K562 (cell line): ENCODE measurements around the gene POLR1B. TPM values are rescaled to one million over a fixed set of nuclear protein-coding genes. Genes with fewer than 3 reads are reported as not detected.

Experiments used
- BRD4 ChIP-seq: fragments of 200-600 bp; sonication (generic); IDR thresholded peaks from 2 replicates; pipeline ENCODE4 v1.6.1; 2017; ENCODE audit warnings: inconsistent platforms
- FOXM1 ChIP-seq, 2 experiments: fragments of 450-650 bp in 1 of 2; sonication (generic) in 1 of 2; formaldehyde crosslinking in 1 of 2; IDR thresholded peaks; 2 replicates each; pipeline versions ENCODE4 v1.6.1 to v1.9.0; 2017 to 2022; ENCODE audit warnings: low read depth in 2 of 2, mild to moderate bottlenecking in 2 of 2, missing genetic modification reagents in 1 of 2, moderate library complexity in 1 of 2
- KDM2B ChIP-seq: fragments of 250-450 bp; sonication (Bioruptor Pico); IDR thresholded peaks from 2 replicates; pipeline ENCODE4 v1.8.0; 2021; ENCODE audit warnings: mild to moderate bottlenecking, moderate library complexity
- NR2F6 ChIP-seq: fragments of 450-650 bp; formaldehyde crosslinking; IDR thresholded peaks from 2 replicates; pipeline ENCODE4 v1.4.0; 2020; ENCODE audit warnings: mild to moderate bottlenecking
- PHF21A ChIP-seq: fragments of 450-650 bp; IDR thresholded peaks from 2 replicates; pipeline ENCODE4 v1.6.1; 2017; ENCODE audit warnings: low read depth, borderline replicate concordance
- SMAD3 ChIP-seq: fragments of 450-650 bp; formaldehyde crosslinking; conservative IDR thresholded peaks from 2 replicates; pipeline ENCODE4 v1.4.0; 2020; ENCODE audit warnings: mild to moderate bottlenecking
- SMARCB1 ChIP-seq: IDR thresholded peaks from 2 replicates; pipeline ENCODE4 v1.6.1; 2011; ENCODE audit warnings: improper control_type of control experiment, low read depth; ENCODE audit not compliant: insufficient read length
- XRCC3 ChIP-seq: fragments of 450-650 bp; IDR thresholded peaks from 2 replicates; pipeline ENCODE4 v1.6.1; 2017; ENCODE audit warnings: mild to moderate bottlenecking, moderate library complexity
- ZBTB8A ChIP-seq: fragments of 450-650 bp; IDR thresholded peaks from 2 replicates; pipeline ENCODE4 v1.6.1; 2018; ENCODE audit warnings: mild to moderate bottlenecking, moderate library complexity; ENCODE audit not compliant: partially characterized antibody
- ZKSCAN1 ChIP-seq: fragments of 150-350 bp; IDR thresholded peaks from 2 replicates; pipeline ENCODE4 v1.6.1; 2016; ENCODE audit warnings: low read depth, low read length
- ZNF311 ChIP-seq: fragments of 250-450 bp; sonication (Bioruptor Pico); IDR thresholded peaks from 2 replicates; pipeline ENCODE4 v1.4.0; 2020; ENCODE audit warnings: mild to moderate bottlenecking, moderate library complexity
- ZNF583 ChIP-seq: fragments of 250-450 bp; sonication (Bioruptor Pico); IDR thresholded peaks from 2 replicates; pipeline ENCODE4 v1.4.0; 2020
- polyA plus RNA-seq, 8 experiments: library from polyadenylated mRNA; depleted of rRNA in 4 of 8; stranded (reverse) in 5 of 8; unstranded in 3 of 8; fragments of >200 nt; fragmentation: Nextera tagmentation in 2 of 8; fragmentation: Illumina TruSeq in 1 of 8; extraction: Ambion mirVana in 2 of 8; extraction: Trizol in 1 of 8; gene quantifications; 2 replicates each; pipeline versions ENCODE4 v1.2.1 to v1.2.3, GENCODE V29; 2011 to 2014; ENCODE audit warnings: inconsistent platforms in 1 of 8, missing spikeins in 1 of 8
- total RNA-seq, 7 experiments: library from RNA; depleted of rRNA in 6 of 7; stranded (reverse); fragments of >200 nt in 6 of 7; fragmentation: Illumina TruSeq in 2 of 7; extraction: Trizol in 2 of 7; gene quantifications; 2 replicates each; pipeline versions ENCODE4 v1.2.1 to v1.2.3, GENCODE V29; 2011 to 2021; ENCODE audit warnings: low replicate concordance in 1 of 7
- TF ChIP-seq, protein P1 (sequence below), 2 experiments: fragments of 450-650 bp; IDR thresholded peaks; 2 replicates each; pipeline ENCODE4 v1.6.1; 2016; ENCODE audit warnings: mild to moderate bottlenecking in 2 of 2, borderline replicate concordance in 1 of 2, low read depth in 1 of 2, moderate library complexity in 1 of 2

The POLR1B gene
- total and polyA plus RNA-seq, 9 of the 15 experiments (the other 6 are each of a cell fraction or from before 2014, with no cell fraction given) = 19.8 to 55.1 (median 40.2) TPM

DNA sequence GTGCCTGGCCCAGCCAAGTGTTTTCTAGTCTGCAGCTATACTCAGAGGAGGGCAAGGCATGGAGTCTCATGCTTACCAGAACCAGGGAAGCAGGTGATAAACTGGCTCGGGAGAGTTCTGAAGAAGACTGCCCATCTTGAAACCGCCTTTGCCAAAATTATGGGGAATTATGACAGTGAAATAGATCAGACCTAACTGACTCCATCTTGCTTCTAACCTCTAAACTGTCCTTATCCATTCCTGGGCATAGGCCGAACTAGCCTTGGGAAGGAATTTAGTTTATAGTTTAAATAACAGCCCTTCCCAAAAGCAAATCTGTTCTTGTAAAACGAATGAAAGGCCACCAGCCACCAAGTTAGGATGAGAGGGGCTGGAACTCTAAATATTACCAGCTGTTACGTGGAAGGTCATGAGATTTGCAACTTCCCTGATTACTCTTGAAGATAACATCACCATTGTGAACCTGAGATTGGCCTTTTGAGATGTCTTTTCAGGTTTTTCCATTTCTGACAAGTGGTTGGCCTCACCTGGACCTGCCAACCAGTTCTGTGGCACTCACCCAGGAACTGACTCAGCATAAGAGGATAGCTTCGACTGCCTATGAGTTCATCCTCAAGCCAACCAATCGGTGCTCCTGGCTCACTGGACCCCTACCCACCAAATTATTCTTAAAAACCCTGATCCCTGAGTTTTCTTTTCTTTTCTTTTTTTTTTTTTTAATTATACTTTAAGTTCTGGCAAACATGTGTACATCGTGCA lies 65.6 kb downstream of the POLR1B start (continued):
- TF ChIP-seq ZBTB8A (no peak), ZNF311 (CRISPR knock-in tag) (0 out of 2 replicates have a peak, but pooled peaks have one; percentile 50), SMAD3 (0 out of 2 replicates have a peak, but pooled peaks have one; percentile 35), XRCC3 (no peak), FOXM1 (IDR thresholded peaks at IDR 0.05; ENCODE audit: low read depth) (no peak), FOXM1 (CRISPR knock-in tag; IDR thresholded peaks at IDR 0.05; ENCODE audit: low read depth) (no peak), ZKSCAN1 (no peak), PHF21A (no peak), SMARCB1 (no peak), NR2F6 (CRISPR knock-in tag) (no peak), ZNF583 (CRISPR knock-in tag) (0 out of 2 replicates have a peak, but pooled peaks have one; percentile 31), BRD4 (no peak), KDM2B (CRISPR knock-in tag) (no peak)
- TF ChIP-seq, protein P1, sequence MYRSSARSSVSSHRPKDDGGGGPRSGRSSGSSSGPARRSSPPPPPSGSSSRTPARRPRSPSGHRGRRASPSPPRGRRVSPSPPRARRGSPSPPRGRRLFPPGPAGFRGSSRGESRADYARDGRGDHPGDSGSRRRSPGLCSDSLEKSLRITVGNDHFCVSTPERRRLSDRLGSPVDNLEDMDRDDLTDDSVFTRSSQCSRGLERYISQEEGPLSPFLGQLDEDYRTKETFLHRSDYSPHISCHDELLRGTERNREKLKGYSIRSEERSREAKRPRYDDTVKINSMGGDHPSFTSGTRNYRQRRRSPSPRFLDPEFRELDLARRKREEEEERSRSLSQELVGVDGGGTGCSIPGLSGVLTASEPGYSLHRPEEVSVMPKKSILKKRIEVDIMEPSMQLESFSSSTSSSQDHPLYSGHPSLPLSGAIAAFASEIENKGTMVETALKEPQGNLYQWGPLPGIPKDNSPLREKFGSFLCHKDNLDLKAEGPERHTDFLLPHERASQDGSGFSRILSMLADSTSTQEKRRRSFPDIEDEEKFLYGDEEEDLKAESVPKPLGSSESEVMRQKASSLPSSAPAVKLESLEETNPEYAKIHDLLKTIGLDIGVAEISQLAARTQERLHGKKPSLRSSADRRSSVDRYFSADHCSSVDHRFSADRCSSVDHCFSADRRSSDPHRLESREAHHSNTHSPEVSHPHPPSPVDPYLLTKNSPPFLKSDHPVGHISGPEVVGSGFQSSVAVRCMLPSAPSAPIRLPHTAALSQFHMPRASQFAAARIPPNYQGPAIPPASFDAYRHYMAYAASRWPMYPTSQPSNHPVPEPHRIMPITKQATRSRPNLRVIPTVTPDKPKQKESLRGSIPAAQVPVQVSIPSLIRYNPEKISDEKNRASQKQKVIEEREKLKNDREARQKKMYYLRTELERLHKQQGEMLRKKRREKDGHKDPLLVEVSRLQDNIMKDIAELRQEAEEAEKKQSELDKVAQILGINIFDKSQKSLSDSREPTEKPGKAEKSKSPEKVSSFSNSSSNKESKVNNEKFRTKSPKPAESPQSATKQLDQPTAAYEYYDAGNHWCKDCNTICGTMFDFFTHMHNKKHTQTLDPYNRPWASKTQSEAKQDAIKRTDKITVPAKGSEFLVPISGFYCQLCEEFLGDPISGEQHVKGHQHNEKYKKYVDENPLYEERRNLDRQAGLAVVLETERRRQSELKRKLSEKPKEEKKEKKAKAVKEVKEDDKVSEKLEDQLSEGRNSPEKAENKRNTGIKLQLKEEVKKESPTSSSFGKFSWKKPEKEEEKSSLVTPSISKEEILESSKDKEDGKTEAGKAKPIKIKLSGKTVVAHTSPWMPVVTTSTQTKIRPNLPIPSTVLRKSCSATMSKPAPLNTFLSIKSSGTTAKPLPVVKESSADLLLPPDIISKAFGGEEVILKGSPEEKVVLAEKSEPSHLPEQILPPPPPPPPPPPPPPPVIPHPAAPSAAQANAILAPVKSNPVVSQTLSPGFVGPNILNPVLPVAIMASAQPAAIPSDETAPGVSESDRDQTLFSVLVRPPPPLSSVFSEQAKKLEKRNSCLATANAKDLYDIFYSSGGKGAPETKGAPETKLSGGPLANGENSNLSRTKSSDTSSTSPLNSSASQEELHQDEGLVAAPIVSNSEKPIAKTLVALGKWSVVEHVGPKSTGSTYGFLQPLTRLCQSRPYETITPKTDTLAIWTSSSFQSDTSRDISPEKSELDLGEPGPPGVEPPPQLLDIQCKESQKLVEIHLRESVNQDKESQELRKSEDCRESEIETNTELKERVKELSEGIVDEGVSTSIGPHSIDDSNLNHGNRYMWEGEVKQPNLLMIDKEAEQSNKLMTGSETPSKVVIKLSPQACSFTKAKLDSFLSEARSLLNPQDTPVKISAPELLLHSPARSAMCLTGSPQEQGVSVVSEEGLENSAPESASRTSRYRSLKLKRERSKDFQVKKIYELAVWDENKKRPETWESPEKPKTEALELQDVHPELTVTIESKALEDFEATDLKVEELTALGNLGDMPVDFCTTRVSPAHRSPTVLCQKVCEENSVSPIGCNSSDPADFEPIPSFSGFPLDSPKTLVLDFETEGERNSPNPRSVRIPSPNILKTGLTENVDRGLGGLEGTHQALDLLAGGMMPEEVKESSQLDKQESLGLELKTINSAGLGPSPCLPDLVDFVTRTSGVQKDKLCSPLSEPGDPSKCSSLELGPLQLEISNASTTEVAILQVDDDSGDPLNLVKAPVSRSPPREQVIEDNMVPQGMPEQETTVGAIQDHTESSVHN (IDR thresholded peaks at IDR 0.05; ENCODE audit: borderline replicate concordance in 1 of 2, low read depth in 1 of 2) = no peak
